Activated T-helper 1 cell treated with anti-CD3 and anti-CD28 coated beads, Interleukin-2, amount 50 U/mL, for 16 hours (primary cell): ENCODE results near the gene EOLA1.
"Not testable (repeated sequence)": the region's sequence is repeated elsewhere in the genome, so short reads cannot be mapped to it uniquely, and the experiment has no call there.

Experiments
- DNase-seq, 2 donors: peaks; one replicate each; pipeline ENCODE4 v3.0.0-alpha.2; 2020; ENCODE audit warnings: low read depth in 1 of 2, low spot score in 1 of 2

The EOLA1 gene

DNA sequence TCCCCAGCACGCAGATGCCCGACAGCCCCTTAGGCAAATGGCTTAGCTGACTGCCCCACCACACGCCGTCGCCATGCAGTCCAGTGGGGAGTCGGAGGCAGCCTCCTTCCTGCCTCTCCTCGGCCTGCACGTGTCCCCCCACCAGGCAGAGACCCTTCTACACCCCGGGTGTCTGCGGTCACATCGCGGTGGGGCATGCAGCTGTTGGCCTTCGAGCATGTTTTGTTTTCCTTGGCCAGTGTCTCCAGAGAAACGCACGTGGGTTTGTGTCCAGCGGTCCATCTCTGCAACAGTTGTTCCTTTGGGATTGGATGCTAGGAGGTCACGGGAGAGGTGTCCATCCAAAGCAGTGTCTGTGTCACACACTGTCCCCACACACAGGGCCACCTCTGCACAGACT, 54.4 kb downstream of the EOLA1 start, which contains the start of gene HSFX2:
Gene HSFX2, minus strand, starts transcription at position 101 of the 400 bp plus-strand sequence. CDS start 614 bp downstream, outside the sequence.
- DNase-seq, result not testable (repeated sequence)

- not testable (repeated sequence) for DNase-seq
Measured at GRCh38 chrX:149595943-149596342, 55.1 kb downstream of the EOLA1 start.
